ENCODE data around the gene RETSAT.

The RETSAT gene

DNA sequence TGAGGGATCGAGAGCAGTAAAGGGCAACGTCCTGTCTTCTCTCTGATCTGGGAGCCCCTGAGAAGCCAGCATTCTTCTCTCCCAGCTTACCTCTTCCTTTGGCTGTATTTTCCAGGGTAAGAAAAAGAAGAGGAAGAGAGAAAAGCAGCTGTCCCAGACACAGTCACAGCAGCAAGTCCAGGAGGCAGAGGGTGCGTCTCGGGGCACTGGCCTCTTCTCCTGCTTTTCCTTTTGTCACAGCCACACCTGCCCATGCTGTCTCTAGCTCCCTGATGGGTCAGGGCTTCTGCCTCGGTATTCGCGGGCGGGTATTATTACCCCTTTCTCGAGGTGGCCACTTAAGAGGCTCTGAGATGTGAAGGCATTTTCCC lies 46.8 kb downstream of the RETSAT start:
- no peak for DNase-seq (ENCODE audit: low spot score)

DNA sequence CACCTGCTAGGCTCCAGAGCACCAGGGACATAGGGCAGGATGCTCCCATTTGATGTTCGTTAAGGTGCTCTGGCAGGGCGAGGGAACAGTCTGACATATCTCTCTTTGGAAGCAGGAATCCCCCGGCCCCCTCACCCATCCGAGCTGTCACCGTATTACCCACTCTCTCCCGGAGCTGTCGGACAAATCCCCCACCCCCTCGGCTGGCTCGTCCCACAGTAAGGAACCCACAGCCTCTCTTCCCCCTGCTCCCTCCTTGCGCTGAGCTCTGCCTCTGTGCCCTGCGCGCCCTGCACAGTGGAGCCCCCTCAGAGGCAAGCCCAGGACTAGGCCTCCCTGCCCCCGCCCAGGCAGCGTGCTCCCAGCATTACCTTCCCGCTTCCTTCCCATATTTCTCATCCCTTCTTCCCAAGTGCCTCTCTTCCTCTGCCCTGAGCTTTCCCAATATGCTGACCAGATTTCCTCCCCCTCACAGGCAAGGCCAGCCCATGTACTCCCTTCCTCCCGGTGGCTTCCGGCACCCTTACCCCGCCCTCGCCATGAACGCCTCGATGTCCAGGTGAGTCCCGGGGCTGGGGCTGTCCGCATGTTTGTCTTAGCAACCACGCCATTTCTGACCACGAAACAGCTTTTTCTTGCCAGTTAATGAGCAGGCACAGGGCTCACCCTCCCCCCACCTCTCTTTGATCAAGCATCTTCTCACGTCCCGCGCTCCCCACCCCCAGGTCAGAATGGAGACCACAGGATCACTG lies 50.4 kb downstream of the RETSAT start:
- DNase-seq (ENCODE audit: low spot score): no peak

DNA sequence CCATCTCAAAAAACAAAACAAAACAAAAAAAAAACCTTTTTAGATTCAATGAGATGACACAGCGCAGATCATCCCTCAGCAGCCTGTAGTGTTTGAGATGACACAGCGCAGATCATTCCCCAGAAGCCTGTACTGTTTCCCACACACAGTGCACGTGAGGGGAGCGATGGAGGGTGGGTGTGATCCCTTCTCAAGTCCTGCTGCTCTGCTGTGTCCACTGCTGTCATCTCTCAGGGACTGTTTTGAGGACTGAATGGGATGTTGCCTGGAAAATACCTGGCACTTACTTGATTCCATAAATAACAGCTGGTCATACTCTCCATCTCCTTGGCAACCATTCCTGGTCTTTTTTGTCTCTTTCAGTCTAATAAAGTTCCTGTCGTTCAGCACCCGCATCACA lies 52.2 kb downstream of the RETSAT start:
- DNase-seq (ENCODE audit: low spot score): no peak

Measured in germinal center (tissue), 1 donor.